Measurements from ENCODE around the gene FARP1.

Gene FARP1

GRCh38 chr13:98332222-98332621 lies 189.3 kb downstream of the FARP1 start:
- DNase-seq (ENCODE audit: low spot score), result no peak

DNA sequence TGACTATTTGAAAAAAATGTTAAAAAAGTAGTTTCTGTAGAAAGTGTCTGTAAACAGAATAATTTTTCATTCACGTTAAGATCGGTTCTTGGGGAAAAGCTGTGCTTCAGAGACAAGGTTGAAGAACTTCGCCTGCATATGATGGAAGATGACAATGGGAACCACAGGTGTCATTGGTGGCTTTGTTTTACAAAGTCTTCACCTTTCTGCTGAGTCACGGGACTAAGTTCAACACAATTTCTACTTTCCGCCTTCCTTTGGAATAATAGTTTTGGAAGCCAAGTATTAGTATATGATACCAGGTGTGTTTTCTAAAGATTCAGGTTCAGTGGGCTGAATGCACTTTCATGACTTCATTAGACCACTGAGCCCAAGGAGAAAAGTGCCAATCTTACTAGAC lies 189.8 kb downstream of the FARP1 start:
- no peak for DNase-seq (ENCODE audit: low spot score)

- no peak for DNase-seq (ENCODE audit: low spot score)
Measured at GRCh38 chr13:98333486-98333885, 190.6 kb downstream of the FARP1 start.

DNA sequence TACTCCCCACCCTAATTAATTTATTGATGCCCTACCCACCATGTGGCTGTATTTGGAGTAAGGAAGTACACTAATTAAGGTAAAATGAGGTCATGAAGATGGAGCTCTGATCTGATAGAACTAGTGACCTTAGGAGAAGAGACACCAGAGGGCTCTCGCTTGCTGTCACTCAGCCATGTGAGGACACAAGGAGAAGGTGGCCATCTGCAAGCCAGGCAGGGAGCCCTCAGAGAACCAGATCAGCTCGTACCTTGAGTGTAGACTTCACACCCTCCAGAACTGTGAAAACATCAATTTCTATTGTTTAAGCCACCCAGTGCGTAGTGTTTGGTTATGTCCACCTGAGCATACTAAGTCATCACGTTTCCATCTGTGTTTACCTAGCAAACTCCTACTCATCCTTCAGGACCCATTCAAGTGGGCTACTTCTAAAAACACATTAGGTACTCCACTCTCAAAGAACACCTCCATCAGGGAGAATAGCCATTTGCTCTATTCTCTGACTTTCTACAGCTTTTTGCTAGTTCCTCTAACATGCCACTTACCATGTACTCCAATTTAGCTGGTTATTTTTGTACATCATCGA lies 191.8 kb downstream of the FARP1 start:
- no peak for DNase-seq (ENCODE audit: low spot score)

GRCh38 chr13:98335721-98336120 lies 192.8 kb downstream of the FARP1 start:
- no peak for DNase-seq (ENCODE audit: low spot score)

DNA sequence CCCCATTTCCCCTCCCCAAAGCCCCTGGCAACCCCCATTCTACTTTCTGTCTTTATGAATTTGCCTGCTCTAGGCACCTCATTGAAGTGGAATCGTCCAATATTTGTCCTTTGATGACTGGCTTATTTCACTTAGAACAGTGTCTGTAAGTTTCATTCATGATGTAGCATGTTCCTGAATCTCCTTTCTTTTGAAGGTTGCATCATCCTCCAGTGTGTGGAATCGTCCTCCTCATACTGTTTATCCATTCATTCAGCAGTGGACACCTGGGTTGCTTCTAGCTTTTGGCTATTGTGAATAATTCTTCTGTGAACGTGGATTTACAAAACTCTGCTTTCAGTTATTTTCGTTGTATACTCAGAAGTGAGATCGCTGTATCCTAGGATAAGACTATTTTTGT lies 195.4 kb downstream of the FARP1 start:
- DNase-seq (ENCODE audit: low spot score), result no peak

GRCh38 chr13:98339684-98340425 lies 197.0 kb downstream of the FARP1 start:
- no peak for DNase-seq (ENCODE audit: low spot score)

GRCh38 chr13:98342953-98343352 lies 200.1 kb downstream of the FARP1 start:
- DNase-seq (ENCODE audit: low spot score), result no peak

- no peak for DNase-seq (ENCODE audit: low spot score)
Measured at GRCh38 chr13:98343461-98343860, 200.6 kb downstream of the FARP1 start.

DNA sequence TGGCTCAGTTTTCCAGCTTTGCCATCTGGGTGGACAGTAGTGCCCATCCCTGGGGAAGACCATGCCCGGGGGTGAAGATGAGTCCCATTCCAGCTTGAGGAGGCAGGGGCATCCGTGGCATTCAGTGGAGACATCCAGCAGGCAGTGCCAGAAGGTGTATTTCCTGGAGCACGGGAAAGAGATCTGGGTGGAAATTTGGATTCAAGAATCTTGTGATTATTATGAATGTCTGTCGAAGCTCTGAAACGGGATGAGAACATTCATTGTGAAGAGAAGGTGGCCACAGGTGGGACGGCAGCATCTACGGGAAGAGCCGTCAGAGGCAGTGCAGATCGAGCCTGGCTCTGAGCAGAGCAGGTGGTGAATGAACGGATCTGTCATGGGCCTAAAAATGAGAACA lies 201.5 kb downstream of the FARP1 start:
- DNase-seq (ENCODE audit: low spot score), result no peak

GRCh38 chr13:98345107-98345935 lies 202.4 kb downstream of the FARP1 start:
- no peak for DNase-seq (ENCODE audit: low spot score)

- no peak for DNase-seq (ENCODE audit: low spot score)
Measured at GRCh38 chr13:98346904-98347636, 204.2 kb downstream of the FARP1 start.

DNA sequence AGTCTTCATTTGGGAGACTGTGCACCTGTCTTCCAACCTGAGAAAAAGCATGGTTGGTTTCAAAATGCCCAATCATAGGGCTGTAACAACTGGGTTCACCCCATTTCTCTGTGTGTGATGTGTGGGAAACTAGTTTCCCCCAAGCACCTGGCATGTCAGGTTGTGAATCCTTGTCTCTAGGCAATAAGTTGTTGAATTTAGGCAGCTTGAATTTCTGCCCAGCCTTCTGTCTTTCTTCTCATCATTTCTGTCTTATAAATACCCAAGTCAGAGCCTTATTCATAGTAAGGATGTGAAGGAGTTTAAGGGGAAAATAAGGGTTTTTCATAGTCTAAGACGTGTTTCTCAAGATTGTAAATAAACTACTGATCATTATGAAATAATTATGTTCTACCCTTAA lies 204.9 kb downstream of the FARP1 start:
- no peak for DNase-seq (ENCODE audit: low spot score)

- no peak for DNase-seq (ENCODE audit: low spot score)
Measured at GRCh38 chr13:98348466-98349200, 205.7 kb downstream of the FARP1 start.

GRCh38 chr13:98349731-98350305 lies 206.9 kb downstream of the FARP1 start:
- DNase-seq (ENCODE audit: low spot score), result no peak

GRCh38 chr13:98350746-98351330 lies 207.9 kb downstream of the FARP1 start:
- DNase-seq (ENCODE audit: low spot score), result no peak

DNA sequence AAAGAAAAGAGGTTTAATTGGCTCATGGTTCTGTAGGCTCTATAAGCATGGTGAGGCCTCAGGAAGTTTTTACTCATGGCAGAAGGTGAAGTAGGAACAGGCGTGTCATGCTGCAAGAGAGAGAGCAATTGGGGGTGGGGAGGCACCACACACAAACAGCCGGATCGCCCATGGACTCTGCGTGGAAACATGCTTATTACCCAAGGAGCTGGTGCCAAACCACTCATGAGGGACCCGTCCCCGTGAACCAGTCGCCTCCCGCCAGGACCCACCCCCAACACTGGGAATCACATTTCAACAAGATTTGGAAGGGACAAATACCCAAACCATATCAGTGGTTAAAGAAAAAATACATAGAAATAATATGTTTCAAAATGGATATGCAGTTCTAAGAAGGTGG lies 208.7 kb downstream of the FARP1 start:
- no peak for DNase-seq (ENCODE audit: low spot score)

DNA sequence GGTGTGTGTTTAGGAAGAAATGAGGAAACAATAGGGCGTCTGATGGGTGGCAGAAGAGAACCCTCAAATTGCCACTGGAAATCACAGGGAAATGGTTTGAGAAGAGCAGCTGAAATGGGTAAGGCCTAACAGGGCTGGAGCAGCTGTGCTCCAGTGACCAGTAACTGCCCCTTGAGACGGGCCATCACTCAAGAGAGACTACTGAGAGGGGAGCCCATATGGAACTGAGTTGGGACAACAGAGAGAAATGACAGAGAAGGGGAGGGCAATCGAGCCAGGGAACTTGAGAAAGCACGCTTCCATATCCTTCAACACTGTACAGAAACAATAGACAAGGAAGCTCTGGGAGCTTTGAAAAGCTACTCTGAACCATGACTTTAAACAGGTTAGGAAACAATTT lies 209.3 kb downstream of the FARP1 start:
- no peak for DNase-seq (ENCODE audit: low spot score)

- DNase-seq (ENCODE audit: low spot score), result no peak
Measured at GRCh38 chr13:98353750-98354149, 210.9 kb downstream of the FARP1 start.

DNA sequence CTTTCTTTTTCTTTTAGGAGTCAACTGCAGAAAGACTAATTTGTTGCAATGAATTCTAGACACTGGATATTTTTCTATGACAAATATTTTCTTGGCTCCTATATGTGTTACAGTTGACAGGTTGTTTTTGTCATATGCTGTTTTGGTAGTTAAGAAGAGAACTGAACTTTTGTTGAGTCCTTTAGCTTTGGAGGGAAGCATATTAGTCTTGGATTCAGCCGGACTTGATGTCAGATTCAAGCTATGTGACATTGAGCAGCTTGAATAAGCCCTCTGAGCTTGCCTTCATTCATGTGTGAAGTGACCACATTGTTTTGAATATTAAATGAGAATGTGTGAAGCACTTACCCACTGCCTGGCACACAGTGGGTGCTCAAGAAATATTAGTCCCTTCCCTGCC lies 216.0 kb downstream of the FARP1 start:
- DNase-seq (ENCODE audit: low spot score), result no peak

DNA sequence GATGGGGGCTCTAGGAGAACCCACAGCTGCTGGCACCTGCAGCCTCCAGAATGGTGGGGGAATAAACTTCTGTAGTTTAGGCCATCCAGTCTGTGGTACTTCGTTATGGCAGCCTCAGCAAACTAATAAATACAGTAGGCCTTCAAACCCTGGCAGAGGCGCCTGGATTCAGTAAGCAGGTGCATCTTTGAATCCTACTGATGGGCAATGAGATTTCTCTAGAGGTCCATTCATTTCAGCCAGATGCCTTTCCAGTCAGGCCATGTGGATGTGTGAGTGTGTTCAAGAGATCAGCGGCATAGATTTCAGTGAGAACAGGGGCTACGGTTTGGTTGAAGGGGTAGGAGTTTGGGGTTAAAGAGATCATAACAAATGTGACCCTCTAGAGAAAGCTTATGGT lies 217.7 kb downstream of the FARP1 start:
- DNase-seq (ENCODE audit: low spot score), result no peak
